HG02678 (cell line): ENCODE measurements around the gene CYP2B6.
"Not testable (repeated sequence)": the region's sequence is repeated elsewhere in the genome, so short reads cannot be mapped to it uniquely, and the experiment has no call there.

Experiments used
- ATAC-seq: cut with Tn5 transposase; IDR thresholded peaks from one replicate; pipeline ENCODE4 v1.9.1; 2021; ENCODE audit warnings: mild to moderate bottlenecking, moderate library complexity; ENCODE audit not compliant: unreplicated experiment

The CYP2B6 gene

DNA sequence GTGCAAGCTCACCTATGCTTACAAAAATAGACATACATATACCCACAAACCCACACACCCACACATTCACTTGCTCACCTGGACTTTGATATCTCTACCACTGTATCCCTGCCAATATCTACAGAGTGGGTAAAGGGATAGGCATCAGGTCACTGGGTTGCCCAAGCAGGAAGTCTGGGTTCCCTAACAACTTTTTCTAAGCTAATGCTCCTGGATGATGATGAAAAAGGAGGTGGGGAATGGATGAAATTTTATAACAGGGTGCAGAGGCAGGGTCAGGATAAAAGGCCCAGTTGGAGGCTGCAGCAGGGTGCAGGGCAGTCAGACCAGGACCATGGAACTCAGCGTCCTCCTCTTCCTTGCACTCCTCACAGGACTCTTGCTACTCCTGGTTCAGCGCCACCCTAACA lies at the start of gene CYP2B6:
Gene CYP2B6 (plus strand): TSS at position 311 of the 410 bp plus-strand sequence. CDS start 24 bp downstream, at position 335.
- ATAC-seq = no peak

DNA sequence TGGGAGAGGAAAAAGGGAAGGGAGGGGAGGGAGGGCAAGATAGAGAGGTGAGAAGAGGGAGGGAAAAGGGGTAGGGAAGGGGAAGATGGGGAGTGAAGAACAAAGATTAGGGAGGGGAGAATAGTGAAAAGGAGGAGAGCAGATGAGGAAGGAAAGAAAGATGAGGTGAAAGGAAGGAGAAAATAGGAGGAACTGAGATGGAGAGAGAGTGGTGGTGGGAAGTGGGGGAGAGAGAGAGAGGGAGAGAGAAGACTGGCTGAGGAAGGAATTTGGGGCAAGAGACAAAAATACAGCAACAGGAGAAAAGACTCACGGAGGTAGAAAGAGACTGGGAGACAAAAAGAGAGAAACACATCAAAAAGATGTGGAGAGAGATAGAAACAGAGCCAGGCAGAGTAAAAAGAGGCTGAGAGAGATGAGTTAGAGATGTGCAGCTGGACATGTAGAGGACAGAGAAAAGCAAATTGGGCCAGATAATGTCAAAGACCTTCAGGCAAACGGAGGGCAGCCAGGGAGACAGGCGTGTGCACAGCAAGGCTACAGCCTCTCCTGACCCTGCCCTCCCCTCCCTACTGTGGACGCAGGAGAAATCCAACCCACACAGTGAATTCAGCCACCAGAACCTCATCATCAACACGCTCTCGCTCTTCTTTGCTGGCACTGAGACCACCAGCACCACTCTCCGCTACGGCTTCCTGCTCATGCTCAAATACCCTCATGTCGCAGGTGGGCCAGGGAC lies 49.4 kb upstream of the CYP2B6 start:
- no peak for ATAC-seq

- ATAC-seq = no peak
Measured at GRCh38 chr19:40945645-40946044, 45.4 kb upstream of the CYP2B6 start.

- no peak for ATAC-seq
Measured at GRCh38 chr19:40947114-40947513, 44.0 kb upstream of the CYP2B6 start.

DNA sequence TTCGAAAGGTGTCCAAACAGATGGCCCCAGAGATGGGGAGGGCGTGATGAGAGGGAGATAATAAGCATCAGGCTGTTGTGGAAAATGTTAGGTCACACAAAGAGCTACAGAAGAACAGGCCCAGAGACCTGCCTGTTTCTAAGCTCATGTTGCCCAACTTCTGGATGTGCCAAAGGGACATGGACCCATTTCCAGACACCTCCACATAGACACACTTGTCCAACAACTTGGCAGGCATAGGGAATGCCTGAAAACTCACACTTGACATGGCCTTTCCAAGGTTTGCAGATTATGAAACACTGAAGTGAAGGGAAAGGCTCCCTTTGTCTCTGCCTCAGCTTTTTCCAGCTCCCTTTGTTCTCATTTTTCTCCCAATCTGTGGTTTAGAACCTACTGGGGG lies 43.5 kb upstream of the CYP2B6 start:
- ATAC-seq = no peak

GRCh38 chr19:40948580-40949299 lies 42.3 kb upstream of the CYP2B6 start:
- ATAC-seq = no peak

DNA sequence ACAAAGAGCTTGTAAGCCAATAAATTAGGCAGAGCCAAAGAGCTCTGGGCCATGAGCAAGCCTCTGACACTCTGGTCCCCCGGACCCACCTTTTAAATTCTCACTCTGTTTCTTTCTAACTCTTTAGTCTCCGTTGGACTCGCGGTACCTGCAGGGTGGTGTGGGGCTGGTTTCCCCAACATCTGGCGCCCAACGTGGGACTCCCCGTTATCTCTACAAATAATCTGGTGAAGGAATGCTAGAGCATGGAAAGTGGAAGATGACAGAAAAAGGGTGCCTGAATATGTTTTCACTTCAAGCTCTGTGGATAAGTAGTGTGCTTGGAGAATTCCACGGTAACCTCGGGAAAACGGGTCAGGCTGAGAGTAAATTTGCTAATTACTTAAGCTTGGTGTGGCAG lies 36.5 kb upstream of the CYP2B6 start:
- no peak for ATAC-seq

- no peak for ATAC-seq
Measured at GRCh38 chr19:40959338-40959737, 31.7 kb upstream of the CYP2B6 start.

GRCh38 chr19:40960062-40960685 lies 30.9 kb upstream of the CYP2B6 start:
- ATAC-seq = no peak

GRCh38 chr19:40960780-40961179 lies 30.3 kb upstream of the CYP2B6 start:
- ATAC-seq = no peak

GRCh38 chr19:40962460-40962961 lies 28.6 kb upstream of the CYP2B6 start:
- ATAC-seq = no peak

DNA sequence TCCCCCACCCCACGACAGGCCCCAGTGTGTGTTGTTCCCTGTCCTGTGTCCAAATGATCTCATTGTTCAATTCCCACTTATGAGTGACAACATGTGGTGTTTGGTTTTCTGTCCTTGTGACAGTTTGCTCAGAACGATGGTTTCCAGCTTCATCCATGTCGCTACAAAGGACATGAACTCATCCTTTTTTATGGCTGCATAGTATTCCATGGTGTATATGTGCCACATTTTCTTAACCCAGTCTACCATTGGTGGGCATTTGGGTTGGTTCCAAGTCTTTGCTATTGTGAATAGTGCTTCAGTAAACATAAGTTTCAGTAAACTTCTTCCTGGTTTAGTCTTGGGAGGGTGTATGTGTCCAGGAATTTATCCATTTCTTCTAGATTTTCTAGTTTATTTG lies 26.7 kb upstream of the CYP2B6 start:
- ATAC-seq = not testable (repeated sequence)

DNA sequence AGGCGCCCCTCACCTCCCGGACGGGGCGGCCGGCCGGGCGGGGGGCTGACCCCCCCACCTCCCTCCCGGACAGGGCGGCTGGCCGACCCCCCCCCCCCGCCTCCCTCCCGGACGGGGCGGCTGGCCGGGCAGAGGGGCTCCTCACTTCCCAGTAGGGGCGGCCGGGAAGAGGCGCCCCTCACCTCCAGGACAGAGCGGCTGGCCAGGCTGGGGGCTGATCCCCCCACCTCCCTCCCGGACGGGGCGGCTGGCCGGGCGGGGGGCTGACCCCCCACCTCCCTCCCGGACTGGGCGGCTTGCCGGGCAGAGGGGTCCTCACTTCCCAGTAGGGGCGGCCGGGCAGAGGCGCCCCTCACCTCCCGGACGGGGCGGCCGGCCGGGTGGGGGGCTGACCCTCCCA lies 25.7 kb upstream of the CYP2B6 start:
- not testable (repeated sequence) for ATAC-seq

DNA sequence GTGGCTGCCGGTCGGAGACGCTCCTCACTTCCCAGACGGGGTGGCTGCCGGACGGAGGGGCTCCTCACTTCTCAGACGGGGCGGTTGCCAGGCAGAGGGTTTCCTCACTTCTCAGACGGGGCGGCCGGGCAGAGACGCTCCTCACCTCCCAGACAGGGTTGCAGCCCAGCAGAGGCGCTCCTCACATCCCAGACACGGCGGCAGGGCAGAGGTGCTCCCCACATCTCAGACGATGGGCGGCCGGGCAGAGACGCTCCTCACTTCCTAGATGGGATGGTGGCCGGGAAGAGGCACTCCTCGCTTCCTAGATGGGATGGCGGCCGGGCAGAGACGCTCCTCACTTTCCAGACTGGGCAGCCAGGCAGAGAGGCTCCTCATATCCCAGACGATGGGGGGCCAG lies 24.5 kb upstream of the CYP2B6 start:
- not testable (repeated sequence) for ATAC-seq

DNA sequence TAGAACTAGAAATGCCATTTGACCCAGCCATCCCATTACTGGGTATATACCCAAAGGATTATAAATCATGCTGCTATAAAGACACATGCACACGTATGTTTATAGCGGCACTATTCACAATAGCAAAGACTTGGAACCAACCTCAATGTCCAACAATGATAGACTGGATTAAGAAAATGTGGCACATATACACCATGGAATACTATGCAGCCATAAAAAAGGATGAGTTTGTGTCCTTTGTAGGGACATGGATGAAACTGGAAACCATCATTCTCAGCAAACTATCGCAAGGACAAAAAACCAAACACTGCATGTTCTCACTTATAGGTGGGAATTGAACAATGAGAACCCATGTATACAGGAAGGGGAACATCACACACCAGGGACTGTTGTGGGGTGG lies 23.0 kb upstream of the CYP2B6 start:
- not testable (repeated sequence) for ATAC-seq

GRCh38 chr19:40969721-40970120 lies 21.4 kb upstream of the CYP2B6 start:
- not testable (repeated sequence) for ATAC-seq

DNA sequence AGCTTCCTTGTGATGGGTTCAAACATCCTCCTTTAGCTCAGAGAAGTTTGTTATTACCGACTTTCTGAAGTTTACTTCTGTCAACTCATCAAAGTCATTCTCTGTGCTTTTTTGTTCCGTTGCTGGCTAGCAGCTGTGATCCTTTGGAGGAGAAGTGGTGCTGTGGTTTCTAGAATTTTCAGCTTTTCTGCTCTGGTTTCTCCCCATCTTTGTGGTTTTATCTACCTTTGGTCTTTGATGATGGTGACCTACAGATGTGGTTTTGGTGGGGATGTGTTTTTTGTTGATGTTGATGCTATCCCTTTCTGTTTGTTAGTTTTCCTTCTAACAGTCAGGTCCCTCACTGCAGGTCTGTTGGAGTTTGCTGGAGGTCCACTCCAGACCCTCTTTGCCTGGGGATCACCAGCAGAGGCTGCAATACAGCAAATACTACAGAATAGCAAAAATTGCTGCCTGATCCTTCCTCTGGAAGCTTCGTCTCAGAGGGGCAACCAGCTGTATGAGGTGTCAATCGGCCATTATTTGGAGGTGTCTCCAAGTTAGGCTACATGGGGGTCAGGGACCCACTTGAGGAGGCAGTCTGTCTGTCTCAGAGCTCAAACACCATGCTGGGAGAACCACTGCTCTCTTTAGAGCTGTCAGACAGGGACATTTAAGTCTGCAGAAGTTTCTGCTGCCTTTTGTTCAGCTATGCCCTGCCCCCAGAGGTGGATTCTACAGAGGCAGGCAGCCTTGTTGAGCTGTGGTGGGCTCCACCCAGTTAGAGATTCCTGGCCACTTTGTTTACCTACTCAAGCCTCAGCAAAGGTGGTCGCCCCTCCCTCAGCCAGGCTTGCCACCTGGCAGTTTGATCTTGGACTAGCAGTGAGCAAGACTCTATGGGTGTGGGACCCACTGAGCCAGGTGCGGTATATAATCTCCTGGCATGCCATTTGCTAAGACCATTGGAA lies 20.4 kb upstream of the CYP2B6 start:
- not testable (repeated sequence) for ATAC-seq

GRCh38 chr19:40974633-40975037 lies 16.4 kb upstream of the CYP2B6 start:
- no peak for ATAC-seq

- ATAC-seq = no peak
Measured at GRCh38 chr19:40976134-40976533, 14.9 kb upstream of the CYP2B6 start.

DNA sequence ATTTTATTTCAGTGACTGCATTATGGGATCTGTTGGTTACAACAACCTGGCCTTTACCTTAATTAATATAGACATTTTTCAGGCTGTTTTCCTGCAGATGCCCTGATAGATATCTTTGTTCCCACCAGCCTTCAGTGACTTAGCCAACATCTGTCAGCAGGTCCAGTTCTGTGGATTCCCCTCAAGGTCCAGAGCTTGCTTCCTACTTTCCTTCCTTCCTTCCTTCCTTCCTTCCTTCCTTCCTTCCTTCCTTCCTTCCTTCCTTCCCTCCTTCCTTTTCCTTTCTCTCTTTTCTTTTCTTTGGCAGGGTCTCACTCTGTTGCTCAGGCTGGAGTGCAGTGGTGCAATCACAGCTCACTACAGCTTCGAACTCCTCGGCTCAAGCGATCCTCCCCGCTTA lies 14.4 kb upstream of the CYP2B6 start:
- no peak for ATAC-seq

DNA sequence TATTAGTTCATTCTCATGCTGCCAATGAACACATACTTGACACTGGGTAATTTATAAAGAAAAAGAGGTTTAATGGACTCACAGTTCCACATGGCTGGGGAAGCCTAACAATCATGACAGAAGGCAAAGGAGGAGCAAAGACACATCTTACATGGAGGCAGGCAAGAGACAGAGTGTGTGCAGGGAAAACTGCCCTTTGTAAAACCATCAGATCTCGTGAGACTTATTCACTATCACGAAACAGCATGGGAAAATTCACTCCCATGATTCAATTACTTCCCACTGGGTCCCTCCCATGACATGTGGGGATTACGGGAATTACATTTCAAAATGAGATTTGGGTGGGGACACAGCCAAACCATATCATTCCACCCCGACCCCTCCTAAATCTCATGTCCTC lies 11.3 kb upstream of the CYP2B6 start:
- not testable (repeated sequence) for ATAC-seq
